Left lung (tissue), 10 donors: ENCODE measurements around the gene KIAA1671. TPM values are rescaled to one million over a fixed set of nuclear protein-coding genes. Genes with fewer than 3 reads are reported as not detected.
A peak's percentile ranks its signal among the peaks of the same experiment; 100 is the strongest.

Source experiments
- ATAC-seq: fragments of 200-7000 bp; cut with Tn5 transposase; one replicate; pipeline ENCODE4 v1.9.1; 2020; ENCODE audit warnings: moderate library complexity
- DNase-seq, 4 donors: peaks; one replicate each; pipeline ENCODE4 v3.0.0-alpha.2; 2013 to 2020
- H3K27ac ChIP-seq, 2 donors: fragments of 200-600 bp; sonication (generic) in 1 of 2; one replicate each; pipeline versions ENCODE4 v1.5.0 to v1.8.0; 2020 to 2021
- H3K27me3 ChIP-seq, 2 donors: fragments of 200-600 bp; sonication (generic) in 1 of 2; one replicate each; pipeline versions ENCODE4 v1.5.0 to v1.8.0; 2020 to 2021
- H3K36me3 ChIP-seq, 2 donors: fragments of 200-600 bp; sonication (generic) in 1 of 2; one replicate each; pipeline versions ENCODE4 v1.5.0 to v1.8.0; 2020 to 2021
- H3K4me1 ChIP-seq, 2 donors: fragments of 200-600 bp; one replicate each; pipeline ENCODE4 v1.8.0; 2021
- H3K4me3 ChIP-seq, 2 donors: fragments of 200-600 bp; sonication (generic) in 1 of 2; one replicate each; pipeline versions ENCODE4 v1.5.0 to v1.8.0; 2020 to 2021; ENCODE audit warnings: mild to moderate bottlenecking in 1 of 2
- H3K9me3 ChIP-seq, 2 donors: fragments of 200-600 bp; sonication (generic) in 1 of 2; one replicate each; pipeline versions ENCODE4 v1.5.0 to v1.8.0; 2020 to 2021
- CTCF ChIP-seq, 2 donors: fragments of 200-600 bp; sonication (generic) in 1 of 2; IDR thresholded peaks; one replicate each; pipeline versions ENCODE4 v1.5.0 to v1.8.0; 2021; ENCODE audit warnings: antibody characterized with exemption in 2 of 2
- intact Hi-C, 2 donors: fragments of 100-400 bp; cut with DNase I; formaldehyde crosslinking; loops; one replicate each; pipeline versions ENCODE4 v1.11.2 to v1.14.2; 2022
- polyA plus RNA-seq, 6 donors: library from polyadenylated mRNA; unstranded; fragments of 120-200 nt; gene quantifications; one replicate each; pipeline ENCODE4 v1.2.1, GENCODE V29; 2013; ENCODE audit not compliant: insufficient read length in 6 of 6
- total RNA-seq, 2 donors: library from RNA; stranded (reverse); fragmentation: NEBNext Ultra II Directional; extraction: Animal tissue kit (Norgen Biotek cat#: 25700); gene quantifications; one replicate each; pipeline ENCODE4 v1.2.1, GENCODE V29; 2021
- donor health status: DM: no; HTN: yes; CAD: no.
- donor health status: DM: no; HTN: no; CAD: no.

Gene KIAA1671
- total and polyA plus RNA-seq, 8 donors: 19.4 to 35.0 (median 23.4) TPM

DNA sequence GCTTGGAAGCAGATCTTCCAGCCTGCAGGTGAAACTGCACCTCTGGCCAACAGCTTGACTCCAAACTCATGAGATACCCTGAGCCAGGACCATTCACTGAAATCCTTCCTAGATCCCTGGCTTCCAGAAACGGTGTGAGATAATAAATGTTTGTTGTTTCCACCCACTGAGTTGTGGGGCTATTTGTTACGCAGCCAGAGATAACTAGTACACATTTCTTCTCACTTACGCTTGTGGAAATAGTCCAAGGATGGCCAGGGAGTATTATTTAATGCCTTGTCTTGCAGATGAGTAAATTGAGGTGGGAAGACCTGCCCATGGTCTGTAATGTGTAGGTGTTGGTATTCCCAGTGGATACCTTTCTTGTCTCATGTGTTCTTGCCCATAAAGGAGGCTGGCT is 171.2 kb downstream of the KIAA1671 start:
- no peak for DNase-seq
- H3K27me3 ChIP-seq: no peaks in the 10 kb centered on the region
- H3K4me3 ChIP-seq: no peak overlapping the region
- peaks cover 10 to 11% of the 10 kb centered on the region in 2 donors for H3K4me1 ChIP-seq
- H3K36me3 ChIP-seq: no peaks in the 10 kb centered on the region
- no peak for TF ChIP-seq CTCF (IDR thresholded peaks at IDR 0.05)
- no peak overlapping the region for H3K27ac ChIP-seq
- ATAC-seq: no peak
- intact Hi-C loops: no loop called here
- no peaks in the 10 kb centered on the region for H3K9me3 ChIP-seq

DNA sequence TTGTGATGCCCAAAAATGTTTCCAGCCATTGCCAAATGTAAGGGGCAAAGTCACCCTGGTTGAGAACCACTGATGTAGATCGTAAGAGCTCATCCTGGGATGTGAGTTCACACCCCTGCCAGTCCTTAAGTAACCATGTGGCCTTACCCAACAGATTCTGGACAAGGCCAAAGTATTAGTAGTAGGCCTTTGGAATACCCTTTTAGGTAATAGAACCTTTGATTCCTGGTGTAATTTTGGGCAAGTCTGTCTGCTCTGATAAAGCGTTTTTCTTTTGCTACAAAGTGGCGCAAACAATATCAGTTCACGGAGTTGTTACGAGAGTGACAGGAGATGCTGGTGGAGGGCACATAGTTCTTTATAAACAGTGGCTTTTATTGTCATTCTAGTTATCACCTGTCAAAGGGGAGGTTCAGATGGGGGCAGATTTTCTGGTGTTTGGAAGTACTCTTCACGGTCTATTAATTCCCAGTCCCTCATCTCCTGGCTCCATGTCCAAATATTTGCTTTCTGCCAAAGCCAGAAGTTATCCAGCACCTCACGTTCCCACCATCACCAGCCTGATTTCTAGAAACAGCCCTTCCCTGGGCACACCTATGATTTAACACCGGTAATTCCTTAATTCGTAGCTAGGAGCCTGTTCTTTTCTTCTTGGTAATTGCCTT is 173.3 kb downstream of the KIAA1671 start:
- Histone ChIP-seq H3K27me3 (no peaks in the 10 kb centered on the region), H3K4me3 (no peak overlapping the region), H3K4me1 (peaks cover 0 to 8% of the 10 kb centered on the region in 2 donors), H3K36me3 (no peaks in the 10 kb centered on the region), H3K9me3 (no peaks in the 10 kb centered on the region), H3K27ac (no peak overlapping the region)
- DNase-seq (no peak), ATAC-seq (no peak)
- TF ChIP-seq CTCF (IDR thresholded peaks at IDR 0.05): no peak
- intact Hi-C loops: no loop called here

GRCh38 chr22:25126510-25126909 is 174.0 kb downstream of the KIAA1671 start:
- Histone ChIP-seq H3K4me3 (no peak overlapping the region), H3K36me3 (no peaks in the 10 kb centered on the region), H3K27ac (no peak overlapping the region), H3K4me1 (peaks cover 0 to 14% of the 10 kb centered on the region in 2 donors), H3K9me3 (no peaks in the 10 kb centered on the region), H3K27me3 (no peaks in the 10 kb centered on the region)
- DNase-seq: no peak
- intact Hi-C loops: no loop called here
- no peak for TF ChIP-seq CTCF (IDR thresholded peaks at IDR 0.05)
- ATAC-seq: no peak

DNA sequence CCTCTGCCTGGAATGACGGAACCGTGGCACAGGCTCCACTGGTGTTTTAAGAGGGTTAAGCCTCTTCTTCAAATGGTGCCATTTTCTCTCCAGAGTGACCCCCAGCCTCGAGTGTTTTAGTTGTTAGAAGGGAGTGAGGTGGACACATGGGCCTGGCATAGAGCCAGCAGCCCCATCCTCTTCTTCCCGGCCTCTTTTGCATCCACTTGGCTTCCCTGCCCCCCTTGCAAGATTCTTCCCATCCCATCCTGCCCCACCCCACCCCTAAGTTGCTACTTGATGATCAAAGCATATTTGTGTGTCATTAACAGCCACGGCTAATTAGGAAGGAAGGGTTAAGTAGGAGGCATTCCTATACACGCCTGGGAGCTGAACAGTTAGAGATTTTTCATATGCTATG is 174.8 kb downstream of the KIAA1671 start:
- Histone ChIP-seq H3K27me3 (no peaks in the 10 kb centered on the region), H3K9me3 (no peaks in the 10 kb centered on the region), H3K4me1 (peaks cover 0 to 21% of the 10 kb centered on the region in 2 donors), H3K4me3 (no peak overlapping the region), H3K27ac (no peak overlapping the region), H3K36me3 (no peaks in the 10 kb centered on the region)
- intact Hi-C loops: no loop called here
- ATAC-seq: no peak
- no peak for TF ChIP-seq CTCF (IDR thresholded peaks at IDR 0.05)
- DNase-seq: no peak

- ATAC-seq: peak; percentile 62
- H3K4me1 ChIP-seq: peaks cover 3 to 46% of the 10 kb centered on the region in 2 donors
- TF ChIP-seq CTCF (IDR thresholded peaks at IDR 0.05): no peak
Measured at GRCh38 chr22:25130462-25130861, 177.9 kb downstream of the KIAA1671 start.

More at GRCh38 chr22:25130462-25130861, 177.9 kb downstream of the KIAA1671 start:
- H3K27ac ChIP-seq: peak overlapping the region in 1 of 2 donors; percentile 57
- no peak for DNase-seq
- H3K27me3 ChIP-seq: no peaks in the 10 kb centered on the region
- H3K36me3 ChIP-seq: no peaks in the 10 kb centered on the region
- no peaks in the 10 kb centered on the region for H3K9me3 ChIP-seq
- no peak overlapping the region for H3K4me3 ChIP-seq
- intact Hi-C loops: no loop called here
